ENCODE measurements around the gene DENND1C.

The DENND1C gene

GRCh38 chr19:6503407-6504201 lies 22.0 kb upstream of the DENND1C start:
- DNase-seq, result no peak

GRCh38 chr19:6501740-6502648 lies 20.4 kb upstream of the DENND1C start, which contains the start of gene TUBB4A:
TUBB4A (minus strand) TSS chr19:6502309; CDS start chr19:6502212, 97 bp downstream.
- DNase-seq, result no peak

- no peak for DNase-seq
These were observed 19.5 kb upstream of the DENND1C start for GRCh38 chr19:6500837-6501739.

GRCh38 chr19:6499052-6499790 lies 17.6 kb upstream of the DENND1C start:
- no peak for DNase-seq

GRCh38 chr19:6498294-6499036 lies 16.9 kb upstream of the DENND1C start:
- DNase-seq, result no peak

GRCh38 chr19:6495947-6496346 lies 14.4 kb upstream of the DENND1C start:
- DNase-seq, result no peak

GRCh38 chr19:6494438-6495036 lies 12.9 kb upstream of the DENND1C start:
- DNase-seq, result no peak

GRCh38 chr19:6491802-6492592 lies 10.4 kb upstream of the DENND1C start:
- DNase-seq, result no peak

- no peak for DNase-seq
These were observed 8.5 kb upstream of the DENND1C start for GRCh38 chr19:6490134-6490533.

GRCh38 chr19:6489278-6490061 lies 7.9 kb upstream of the DENND1C start:
- DNase-seq, result no peak

- DNase-seq, result no peak
These were observed 3.2 kb upstream of the DENND1C start for GRCh38 chr19:6484831-6485230.

- no peak for DNase-seq
These were observed 2.6 kb upstream of the DENND1C start for GRCh38 chr19:6484230-6484629.

GRCh38 chr19:6483235-6483634 lies 1.6 kb upstream of the DENND1C start:
- DNase-seq, result no peak

- DNase-seq, result no peak
These were observed 728 bp upstream of the DENND1C start for GRCh38 chr19:6482343-6482686.

- DNase-seq, result no peak
These were observed 655 bp downstream of the DENND1C start for GRCh38 chr19:6480848-6481415.

GRCh38 chr19:6479836-6480398 lies 1.7 kb downstream of the DENND1C start:
- DNase-seq, result no peak

- no peak for DNase-seq
These were observed 2.8 kb downstream of the DENND1C start for GRCh38 chr19:6478815-6479214.

- DNase-seq, result no peak
These were observed 4.6 kb downstream of the DENND1C start for GRCh38 chr19:6476896-6477431.
